Testis (tissue), 2 donors: ENCODE results near the gene TMOD2.

Experiments used
- POLR2A ChIP-seq: fragments of 450-650 bp; IDR thresholded peaks from one replicate; pipeline ENCODE4 v1.6.1; 2017; ENCODE audit warnings: antibody characterized with exemption, mild to moderate bottlenecking, moderate library complexity
- TF ChIP-seq, protein P1 (sequence below), 3 experiments: fragments of 450-650 bp in 2 of 3; fragments of 200-600 bp in 1 of 3; sonication (generic) in 1 of 3; IDR thresholded peaks; one replicate each; pipeline ENCODE4 v1.5.1; 2016 to 2019; ENCODE audit warnings: antibody characterized with exemption in 3 of 3, mild to moderate bottlenecking in 2 of 3, moderate library complexity in 1 of 3

GRCh38 chr15:51714911-51715310, 36.5 kb upstream of the TMOD2 start:
- TF ChIP-seq POLR2A, result no peak
- TF ChIP-seq, protein P1, sequence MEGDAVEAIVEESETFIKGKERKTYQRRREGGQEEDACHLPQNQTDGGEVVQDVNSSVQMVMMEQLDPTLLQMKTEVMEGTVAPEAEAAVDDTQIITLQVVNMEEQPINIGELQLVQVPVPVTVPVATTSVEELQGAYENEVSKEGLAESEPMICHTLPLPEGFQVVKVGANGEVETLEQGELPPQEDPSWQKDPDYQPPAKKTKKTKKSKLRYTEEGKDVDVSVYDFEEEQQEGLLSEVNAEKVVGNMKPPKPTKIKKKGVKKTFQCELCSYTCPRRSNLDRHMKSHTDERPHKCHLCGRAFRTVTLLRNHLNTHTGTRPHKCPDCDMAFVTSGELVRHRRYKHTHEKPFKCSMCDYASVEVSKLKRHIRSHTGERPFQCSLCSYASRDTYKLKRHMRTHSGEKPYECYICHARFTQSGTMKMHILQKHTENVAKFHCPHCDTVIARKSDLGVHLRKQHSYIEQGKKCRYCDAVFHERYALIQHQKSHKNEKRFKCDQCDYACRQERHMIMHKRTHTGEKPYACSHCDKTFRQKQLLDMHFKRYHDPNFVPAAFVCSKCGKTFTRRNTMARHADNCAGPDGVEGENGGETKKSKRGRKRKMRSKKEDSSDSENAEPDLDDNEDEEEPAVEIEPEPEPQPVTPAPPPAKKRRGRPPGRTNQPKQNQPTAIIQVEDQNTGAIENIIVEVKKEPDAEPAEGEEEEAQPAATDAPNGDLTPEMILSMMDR (IDR thresholded peaks at IDR 0.05), result no peak
